HG03558 (cell line): ENCODE data around the gene FAM72B.
"Not testable (repeated sequence)": the region's sequence is repeated elsewhere in the genome, so short reads cannot be mapped to it uniquely, and the experiment has no call there.

ENCODE experiments used
- ATAC-seq: cut with Tn5 transposase; IDR thresholded peaks from one replicate; pipeline ENCODE4 v1.9.1; 2021; ENCODE audit warnings: moderate number of reproducible peaks; ENCODE audit not compliant: unreplicated experiment; ENCODE audit errors: extremely low read depth

Gene FAM72B

DNA sequence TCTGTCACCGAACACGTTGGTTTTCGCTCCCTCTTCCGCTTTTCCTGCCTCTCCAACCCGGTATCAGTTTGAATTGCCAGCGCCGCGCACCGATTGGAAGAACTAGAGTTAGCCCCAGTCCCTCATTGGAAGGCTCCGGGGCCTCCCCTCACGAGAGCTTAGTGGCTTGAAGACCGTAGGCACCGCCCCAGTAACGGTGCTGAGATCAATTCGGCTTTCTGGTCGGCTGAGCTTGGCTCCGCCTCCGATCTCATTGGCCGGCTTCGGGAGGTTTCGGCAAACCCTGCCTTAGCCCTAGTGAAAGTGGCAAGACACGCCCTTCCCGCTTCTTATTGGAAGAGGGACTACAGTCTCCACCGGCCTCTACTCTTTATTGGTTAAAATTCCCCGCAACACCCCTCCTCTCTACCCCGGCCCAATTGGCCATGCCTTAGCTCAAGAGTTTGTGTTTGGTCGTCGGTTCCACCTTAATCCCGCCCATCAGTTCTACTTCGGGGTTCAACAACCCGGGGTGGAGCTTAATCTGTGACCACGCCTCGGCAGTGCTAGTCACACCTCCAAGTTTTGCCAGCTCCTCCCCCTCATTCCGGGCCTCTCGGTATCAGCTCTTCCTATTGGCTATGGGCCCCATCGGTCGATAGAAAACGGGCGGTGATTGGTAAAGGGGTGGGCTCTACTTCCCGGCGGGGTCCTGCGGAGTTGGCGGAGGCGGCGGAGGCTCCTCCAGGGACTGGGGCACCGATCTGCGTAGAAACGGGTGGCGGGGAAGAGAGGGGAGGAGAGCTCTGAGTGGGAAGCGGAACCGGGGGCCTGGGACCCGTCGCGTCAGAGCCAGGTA lies at the start of gene FAM72B, which contains the start of gene SRGAP2C:
FAM72B (minus strand) TSS at position 51 of the 838 bp plus-strand sequence. CDS start 851 bp downstream, outside the sequence.
SRGAP2C (plus strand) TSS at position 686 of the 838 bp plus-strand sequence. CDS start 2,472 bp downstream, outside the sequence.
- peak; percentile 84 for ATAC-seq

DNA sequence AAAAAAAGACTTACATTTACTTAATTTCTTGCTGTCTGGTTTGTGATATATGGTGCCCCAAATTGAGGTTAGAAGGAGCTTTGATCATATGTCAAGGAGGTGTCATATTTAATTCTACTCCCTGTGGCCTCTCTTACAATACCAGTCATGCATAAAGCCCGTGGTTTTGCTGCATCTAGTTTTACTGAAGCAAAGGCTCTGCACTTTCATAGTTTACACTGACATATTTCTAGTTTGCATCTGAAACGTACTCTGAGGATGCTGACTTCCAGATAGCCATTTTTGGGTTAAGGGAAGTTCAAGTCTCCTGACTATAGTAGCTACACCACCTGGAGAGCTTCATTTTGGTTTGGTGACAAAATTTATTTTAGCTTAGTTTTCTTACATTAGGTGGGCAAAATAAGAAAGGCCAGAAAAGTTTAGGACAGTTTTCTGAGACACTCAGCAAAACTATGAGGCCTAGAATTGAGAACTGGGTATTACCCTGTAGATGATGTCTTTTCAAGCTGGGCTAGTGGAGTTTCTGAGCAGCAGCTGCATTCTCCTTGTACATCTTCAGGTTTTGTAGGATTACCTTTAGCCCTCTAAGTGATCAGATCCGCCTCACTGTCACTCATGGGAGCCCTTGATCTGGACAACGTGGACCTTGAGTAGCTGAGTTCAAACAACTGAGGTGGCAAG lies 48.4 kb upstream of the FAM72B start:
- peak; percentile 56 for ATAC-seq

DNA sequence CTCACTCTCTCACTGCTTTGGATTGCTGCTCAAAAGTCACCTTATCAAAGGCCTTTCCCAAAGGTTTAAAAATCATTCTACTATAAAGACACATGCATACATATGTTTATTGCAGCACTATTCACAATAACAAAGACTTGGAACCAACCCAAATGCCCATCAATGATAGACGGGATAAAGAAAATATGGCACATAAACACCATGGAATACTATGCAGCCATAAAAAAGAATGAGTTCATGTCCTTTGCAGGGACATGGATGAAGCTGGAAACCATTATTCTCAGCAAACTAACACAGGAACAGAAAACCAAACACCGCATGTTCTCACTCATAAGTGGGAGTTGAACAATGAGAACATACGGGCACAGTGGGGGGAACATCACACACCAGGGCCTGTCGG lies 46.5 kb upstream of the FAM72B start:
- ATAC-seq = not testable (repeated sequence)

DNA sequence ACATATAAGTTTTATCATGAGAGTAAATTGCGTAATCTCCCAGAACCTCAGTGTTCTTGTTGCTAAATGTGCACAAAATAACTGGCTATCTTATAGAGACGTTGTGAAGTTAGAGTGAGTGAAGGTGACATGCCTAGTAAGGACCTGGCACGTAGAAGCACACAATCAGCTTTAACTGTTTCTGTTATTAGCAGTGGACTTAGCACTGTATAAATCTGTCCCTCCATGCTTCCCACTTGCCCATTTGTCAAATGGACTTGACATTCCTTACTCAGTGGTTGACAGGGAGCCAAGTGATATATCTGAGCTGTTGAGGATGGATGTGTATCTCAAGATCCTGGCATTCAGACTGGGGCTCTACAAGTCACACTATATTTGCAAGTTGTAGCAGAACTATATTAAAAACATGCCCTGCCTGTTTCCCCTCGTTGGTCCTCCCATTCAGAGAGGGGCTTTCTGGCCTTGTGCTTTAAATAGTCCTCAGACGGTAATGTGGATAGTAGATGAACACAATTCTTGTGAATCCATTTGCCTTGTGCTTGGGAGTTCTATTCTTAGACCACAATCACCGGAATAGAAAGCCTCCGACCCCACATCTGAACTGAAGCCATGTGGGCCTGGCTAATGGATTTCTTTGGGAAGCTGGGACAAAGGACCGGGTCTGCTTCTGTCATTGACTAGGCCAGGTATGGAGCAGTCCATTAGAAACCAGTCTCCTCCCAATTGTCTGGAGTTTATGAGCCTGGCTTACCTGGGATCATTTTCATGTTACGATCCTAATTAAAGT lies 43.6 kb upstream of the FAM72B start:
- not testable (repeated sequence) for ATAC-seq

DNA sequence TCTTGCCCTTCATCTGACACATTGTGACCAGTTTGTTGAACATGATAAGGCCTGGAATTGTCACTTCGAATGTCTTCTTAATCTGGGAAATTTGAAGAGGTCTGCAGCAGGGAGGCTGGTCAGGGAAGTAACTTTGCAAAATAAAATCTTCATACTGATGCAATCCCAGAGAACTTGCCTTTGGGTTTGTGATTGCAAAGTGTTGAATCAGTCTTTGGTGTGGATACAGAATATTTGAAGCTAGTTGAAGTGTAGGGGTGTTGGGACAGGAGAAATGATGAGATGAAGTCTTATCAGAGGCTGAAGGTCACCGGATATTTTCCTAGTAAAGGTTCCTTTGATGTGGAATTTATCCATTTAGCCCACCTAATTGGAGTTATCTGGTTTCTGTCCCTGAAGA lies 42.8 kb upstream of the FAM72B start:
- not testable (repeated sequence) for ATAC-seq

DNA sequence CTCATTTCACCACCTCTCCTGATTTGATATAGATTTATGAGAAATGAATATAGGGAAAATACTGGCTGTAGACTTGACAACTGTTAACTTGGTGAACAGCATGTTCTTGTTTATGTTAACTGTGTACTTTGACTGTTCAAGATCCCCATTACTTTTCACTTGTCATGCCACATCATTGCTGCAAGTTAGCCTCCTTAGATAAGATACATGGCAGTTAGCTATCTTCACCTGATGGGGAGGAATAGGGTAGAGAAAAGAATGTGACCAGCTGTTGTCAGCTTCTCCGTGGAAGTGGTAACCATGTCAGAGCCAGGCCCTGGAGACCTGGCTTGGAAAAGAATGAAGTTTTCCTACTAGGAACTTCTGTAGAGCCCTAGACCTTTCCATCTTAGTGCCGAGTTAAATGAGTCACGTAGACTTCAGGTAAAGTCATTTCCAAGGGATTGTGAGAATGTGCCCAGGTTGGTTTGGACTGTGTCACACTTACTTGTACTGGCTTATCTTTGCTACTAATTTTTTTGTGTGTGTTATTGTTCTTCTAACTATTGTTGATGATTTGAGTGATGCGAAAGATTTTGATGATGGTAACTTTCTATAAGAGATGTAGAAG lies 42.3 kb upstream of the FAM72B start:
- ATAC-seq = not testable (repeated sequence)

DNA sequence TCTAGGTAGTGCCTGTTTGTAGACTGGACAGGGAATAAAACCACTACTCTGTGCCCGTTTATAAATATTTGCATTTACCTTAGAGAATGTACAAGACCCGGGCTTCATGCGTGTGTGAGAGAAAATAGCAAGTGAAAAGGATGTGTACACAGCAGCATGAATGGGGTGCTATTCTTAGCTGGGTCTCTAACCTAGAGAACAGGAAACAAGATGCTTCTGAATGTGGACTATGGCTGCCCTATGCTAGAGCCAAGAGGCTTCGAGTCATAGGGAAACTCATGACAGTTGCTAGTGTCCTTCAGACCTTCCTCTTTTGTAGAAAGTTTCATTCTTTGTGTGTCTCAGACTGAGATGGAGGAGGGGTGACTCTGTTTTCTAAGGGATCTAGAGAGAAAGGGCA lies 40.6 kb upstream of the FAM72B start:
- peak; percentile 98 for ATAC-seq

DNA sequence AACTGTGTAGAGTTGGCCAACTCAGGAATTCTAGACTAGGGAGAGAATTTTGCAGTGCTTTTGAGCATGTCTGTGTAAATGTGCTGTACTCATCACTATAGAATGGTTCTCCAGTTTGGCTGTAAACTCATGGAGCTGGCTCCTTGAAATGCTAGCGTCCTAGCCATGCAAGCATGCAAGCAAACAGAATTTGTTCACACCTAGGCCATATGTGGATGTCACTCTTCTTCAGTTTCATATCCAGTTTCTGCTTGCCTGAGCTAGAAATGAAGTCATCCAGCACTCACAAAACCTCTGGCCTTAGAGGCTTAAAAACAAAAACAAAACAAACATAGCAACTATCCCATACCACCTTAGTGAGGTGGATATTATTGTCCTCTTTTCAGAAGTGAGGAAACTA lies 37.6 kb upstream of the FAM72B start:
- peak; percentile 46 for ATAC-seq

DNA sequence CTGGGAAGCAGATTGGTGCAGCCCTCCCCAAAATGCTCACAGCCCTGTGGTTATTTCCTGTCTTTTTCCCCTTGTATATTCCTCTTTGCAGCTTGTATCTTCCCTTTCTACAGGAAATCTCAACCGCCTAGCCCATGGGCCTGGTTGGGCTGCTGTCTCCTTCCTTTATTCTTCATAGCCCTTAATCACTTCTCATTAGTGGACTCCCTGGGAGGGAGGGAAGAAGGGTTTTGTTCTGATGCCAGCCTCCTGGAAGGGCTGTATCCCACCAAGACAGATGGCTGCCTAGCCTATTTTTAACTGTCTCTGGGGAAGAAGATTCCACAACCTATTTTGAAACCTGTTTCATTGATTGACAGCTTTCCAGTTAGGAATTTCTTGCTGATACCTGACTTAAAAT lies 32.5 kb upstream of the FAM72B start:
- ATAC-seq = not testable (repeated sequence)

DNA sequence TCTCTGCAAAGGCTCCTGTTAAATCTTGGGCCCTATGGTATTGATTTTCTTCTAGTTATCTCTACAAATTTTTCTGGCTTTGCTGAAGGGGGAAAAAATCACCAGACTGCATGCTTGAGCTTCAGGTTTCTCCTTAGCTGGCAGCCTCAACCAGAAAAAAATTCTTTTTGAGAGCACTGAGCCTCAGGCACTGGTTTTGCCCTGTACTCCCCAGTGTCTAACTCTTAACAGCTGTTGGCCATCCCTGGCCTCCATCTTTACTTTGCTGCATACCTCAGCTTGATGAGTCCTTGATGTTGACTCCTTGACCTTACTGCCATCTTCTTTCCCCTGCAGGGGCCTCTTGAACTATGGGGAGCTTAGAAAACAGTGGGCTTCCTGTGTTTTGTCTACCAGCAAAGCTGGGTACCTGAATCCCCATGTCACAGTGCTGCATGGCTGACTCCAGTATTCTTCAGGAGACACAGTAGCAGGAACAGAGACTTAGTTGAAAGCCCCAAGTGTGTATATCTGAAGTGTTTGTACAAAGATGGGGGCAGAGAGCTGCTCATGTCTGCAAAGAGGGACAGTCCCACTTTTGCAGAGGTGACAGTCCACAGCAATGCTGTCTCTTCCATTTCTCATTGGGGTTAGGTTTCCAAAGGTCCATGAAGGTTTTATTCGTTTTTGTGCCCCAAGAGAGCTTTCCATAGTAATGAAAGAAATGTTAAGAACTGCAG lies 31.7 kb upstream of the FAM72B start:
- ATAC-seq = not testable (repeated sequence)

DNA sequence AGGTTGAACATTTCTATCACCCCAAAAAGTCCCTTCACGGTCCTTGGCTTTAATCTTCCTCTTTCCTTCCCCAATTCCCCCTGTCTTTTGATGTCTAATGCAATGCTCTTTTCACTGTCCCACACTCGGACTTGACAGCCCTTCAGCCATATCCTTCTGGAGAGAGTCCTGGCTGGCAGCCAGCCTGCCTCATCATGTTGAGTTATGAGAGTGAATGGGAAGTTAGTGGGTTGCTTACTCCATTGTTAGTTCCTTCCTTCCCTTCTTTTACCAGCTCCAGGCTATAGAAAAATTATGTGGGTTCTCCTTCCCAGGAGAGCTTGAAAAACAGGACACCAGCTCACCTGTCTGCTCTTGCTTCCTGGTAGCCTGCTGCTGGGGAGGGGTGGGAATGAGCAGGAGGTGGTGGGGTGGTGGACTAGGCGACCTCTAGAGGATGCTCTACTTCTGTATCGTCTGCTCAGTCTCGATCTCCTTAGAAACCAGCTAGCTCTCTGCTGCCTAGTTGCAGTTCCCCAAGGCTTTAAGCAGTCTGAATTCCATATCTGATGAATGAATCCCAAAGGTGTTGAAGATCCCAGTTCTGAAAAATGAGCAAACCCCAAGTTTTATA lies 30.5 kb upstream of the FAM72B start:
- not testable (repeated sequence) for ATAC-seq

DNA sequence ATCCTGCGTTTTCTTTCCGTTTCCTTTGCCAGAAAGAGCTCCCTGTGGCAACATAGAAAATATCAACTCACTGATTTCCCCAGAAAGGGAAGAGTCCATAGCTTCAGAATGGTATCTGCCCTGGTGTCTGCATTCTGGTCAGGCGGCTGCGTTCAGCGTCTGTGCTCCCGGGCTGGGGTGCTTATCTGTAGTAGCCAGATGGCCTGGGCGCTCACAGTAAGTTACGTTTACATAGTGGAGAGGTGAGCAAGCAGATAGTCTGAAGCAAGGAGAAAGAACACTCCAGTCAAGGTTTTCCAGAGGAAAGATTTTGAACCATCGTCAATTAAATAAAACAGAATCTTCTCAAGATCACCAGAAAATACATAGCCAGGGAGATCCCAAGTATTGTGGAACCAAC lies 29.4 kb upstream of the FAM72B start:
- not testable (repeated sequence) for ATAC-seq

DNA sequence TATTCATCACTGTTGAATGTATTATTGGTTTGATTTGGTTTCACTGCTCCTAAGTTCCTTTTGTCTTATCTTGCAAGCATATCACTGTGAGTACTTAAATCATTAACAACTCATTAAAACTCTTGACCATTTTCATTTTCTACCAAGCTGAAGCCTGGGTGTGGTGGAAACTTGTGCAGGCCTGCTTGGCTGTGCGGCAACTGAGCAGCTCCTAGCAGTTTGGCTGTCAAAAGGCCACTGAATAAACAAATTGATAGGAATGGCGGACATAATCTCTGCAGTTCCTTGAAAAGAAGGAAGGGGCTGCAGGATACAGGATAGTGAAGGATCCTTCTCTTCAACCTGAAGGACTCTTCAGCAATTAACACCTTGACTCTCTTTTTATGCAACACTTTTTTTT lies 26.6 kb upstream of the FAM72B start:
- ATAC-seq = not testable (repeated sequence)

DNA sequence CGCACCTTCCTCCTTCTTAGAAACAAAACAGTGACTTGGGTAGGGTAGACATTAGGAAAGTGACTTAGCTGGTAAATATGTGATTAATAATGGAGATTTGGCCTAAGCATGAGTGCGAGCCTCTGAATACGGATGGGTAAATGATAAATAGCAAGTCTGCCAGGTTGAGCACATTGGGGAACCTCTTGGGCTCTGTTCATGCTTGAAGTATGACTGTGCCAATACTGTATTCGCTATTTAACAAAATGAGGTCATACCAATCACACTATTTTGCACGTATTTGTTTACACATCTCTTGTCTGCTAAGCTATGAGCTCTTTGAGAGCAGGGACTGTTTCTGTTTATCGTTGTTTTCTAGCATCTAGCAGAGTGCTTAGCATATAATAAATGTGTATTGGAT lies 24.2 kb upstream of the FAM72B start:
- ATAC-seq = not testable (repeated sequence)

DNA sequence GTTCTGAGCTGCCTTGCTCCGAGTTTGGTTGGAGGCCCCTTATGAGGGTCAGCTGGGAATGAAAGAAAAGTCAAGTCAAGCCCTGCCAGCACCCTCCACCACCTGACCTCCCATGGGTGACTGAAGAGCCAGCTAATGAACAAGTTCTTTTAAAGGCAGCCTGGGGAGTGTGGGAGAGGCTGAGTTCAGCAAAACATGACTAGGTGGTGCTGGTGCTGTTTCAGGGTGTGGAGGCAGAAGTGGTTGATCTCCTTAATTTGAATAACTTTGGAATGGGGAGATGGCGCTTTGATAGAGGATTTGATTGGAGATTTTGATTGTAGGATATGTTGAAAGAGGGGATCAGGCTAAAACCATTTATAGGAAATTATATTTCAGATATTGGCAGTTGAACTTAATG lies 23.2 kb upstream of the FAM72B start:
- ATAC-seq = not testable (repeated sequence)

DNA sequence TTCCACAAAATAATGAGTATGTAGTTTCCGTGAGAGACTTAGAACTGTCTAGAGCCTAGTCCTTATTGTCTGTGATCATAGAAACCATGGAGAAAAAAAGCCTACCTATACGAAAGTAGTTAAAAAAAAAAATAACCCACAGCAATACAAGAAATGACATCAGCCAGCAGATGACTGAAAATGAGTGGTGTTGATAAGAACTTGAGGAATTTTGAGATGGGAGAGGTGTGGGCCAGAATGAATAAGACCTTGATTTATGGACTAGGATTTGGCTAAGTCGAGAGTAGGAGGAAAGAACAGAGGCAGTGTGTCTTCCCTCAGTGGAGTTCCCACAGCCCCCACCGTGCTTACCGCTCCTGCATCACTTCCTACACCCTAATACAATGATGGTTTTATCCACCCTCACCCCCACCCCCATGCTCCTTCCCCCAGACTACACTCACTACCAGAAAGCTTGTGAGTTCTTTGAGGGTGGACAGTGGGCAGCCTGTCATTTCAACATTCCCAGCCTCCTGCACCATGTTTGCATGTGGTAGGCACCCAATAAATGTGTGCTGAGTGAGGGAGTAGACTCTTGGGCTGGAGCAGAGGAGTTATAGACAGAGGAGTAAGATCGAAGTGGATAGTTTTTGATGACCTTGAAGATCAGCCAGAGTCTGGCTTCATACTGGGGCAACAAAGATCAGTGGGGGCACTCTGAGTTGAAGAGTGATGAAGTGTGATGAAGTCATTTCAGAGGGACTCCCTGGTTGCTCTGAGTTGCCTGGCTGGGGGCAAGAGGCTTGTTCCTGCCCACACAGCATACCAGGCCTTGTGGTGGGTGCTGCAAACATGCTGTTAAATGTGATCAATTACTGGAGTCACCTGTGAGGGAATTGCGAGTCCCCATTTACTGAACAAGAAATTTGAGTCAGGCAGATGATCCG lies 21.9 kb upstream of the FAM72B start:
- ATAC-seq = not testable (repeated sequence)

DNA sequence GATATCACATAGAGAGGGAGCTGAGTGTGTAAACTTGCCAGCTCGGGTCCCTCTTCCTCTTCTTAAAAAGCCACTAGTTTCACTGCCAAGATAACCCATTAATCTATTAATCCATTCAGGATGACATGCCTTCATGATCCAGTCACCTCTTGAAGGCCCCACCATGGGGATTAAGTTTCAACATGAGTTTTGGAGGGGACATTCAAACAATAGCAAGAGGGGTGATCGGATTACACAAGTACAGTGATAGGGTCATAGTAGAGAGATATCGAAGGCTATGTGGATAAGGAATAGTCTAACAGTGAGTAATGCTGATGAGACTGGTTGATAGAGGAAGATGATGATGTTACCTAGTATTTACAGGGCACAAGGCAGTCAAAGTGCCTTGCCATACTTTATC lies 18.8 kb upstream of the FAM72B start:
- ATAC-seq = not testable (repeated sequence)
